Left cardiac atrium (tissue), 4 donors: Measurements from ENCODE around the gene ROBO2. TPM values are rescaled to one million over a fixed set of nuclear protein-coding genes. Genes with fewer than 3 reads are reported as not detected.

ENCODE experiments used
- ATAC-seq, 2 donors: fragments of 200-7000 bp; cut with Tn5 transposase; one replicate each; pipeline ENCODE4 v1.9.1; 2020; ENCODE audit warnings: mild to moderate bottlenecking in 2 of 2, moderate library complexity in 2 of 2
- DNase-seq: peaks from one replicate; pipeline ENCODE4 v3.0.0-alpha.2; 2020
- intact Hi-C, 2 donors: fragments of 100-400 bp; cut with DNase I; formaldehyde crosslinking; loops; one replicate each; pipeline versions ENCODE4 v1.14.1 to v1.15.1; 2022 to 2023
- total RNA-seq, 2 donors: library from RNA; stranded (reverse); fragmentation: NEBNext Ultra II Directional; extraction: Animal tissue kit (Norgen Biotek cat#: 25700); gene quantifications; one replicate each; pipeline ENCODE4 v1.2.1, GENCODE V29; 2021
- donor health status: DM: no; HTN: yes; CAD: no.
- donor health status: DM: no; HTN: yes; CAD: no; lungs with severe emphysema.
- donor health status: DM: yes; HTN: yes; CAD: no.
- donor health status: Dilated cardiomyopathy.

The ROBO2 gene
- total RNA-seq, 2 donors from 2014 or later: 3.4 to 8.0 TPM

DNA sequence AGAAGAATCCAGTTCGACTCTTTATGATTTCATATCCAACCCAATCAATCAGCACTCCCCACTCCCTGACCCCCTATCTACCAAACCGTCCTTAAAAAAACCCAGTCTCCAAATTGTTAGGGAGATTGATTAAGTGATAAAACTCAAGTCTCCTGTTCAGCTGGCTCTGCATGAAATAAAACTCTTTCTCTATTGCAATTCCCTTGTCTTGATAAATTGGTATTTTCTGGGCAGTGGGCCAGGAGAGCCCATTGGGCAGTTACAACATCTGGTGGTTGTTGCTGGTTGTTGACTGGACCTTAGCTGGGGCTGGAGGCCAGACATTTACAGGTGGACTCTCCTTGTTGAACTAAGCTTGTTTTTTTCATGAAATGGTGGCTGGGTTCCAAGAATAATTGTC is 642.3 kb downstream of the ROBO2 start:
- intact Hi-C loops: no loop called here
- ATAC-seq (no peak), DNase-seq (no peak)

DNA sequence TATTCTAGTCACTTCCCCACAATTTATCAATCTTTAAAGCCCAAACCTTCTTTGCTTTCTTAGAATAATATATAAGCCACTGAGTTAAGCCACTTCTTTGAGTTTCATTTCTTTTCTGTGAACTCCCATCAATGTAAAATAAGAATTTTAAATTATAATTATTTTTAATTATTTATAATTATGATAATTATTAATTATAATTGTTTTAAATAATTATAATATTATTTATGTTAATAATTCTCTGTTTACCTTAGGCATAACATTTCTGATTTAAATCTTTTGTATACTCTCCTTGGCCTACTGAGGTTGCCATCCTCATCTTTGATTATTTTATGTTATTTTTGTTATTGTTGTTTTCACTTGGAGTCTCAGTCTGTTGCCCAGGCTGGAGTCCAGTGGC is 644.2 kb downstream of the ROBO2 start:
- ATAC-seq: no peak
- intact Hi-C loops: no loop called here
- no peak for DNase-seq

DNA sequence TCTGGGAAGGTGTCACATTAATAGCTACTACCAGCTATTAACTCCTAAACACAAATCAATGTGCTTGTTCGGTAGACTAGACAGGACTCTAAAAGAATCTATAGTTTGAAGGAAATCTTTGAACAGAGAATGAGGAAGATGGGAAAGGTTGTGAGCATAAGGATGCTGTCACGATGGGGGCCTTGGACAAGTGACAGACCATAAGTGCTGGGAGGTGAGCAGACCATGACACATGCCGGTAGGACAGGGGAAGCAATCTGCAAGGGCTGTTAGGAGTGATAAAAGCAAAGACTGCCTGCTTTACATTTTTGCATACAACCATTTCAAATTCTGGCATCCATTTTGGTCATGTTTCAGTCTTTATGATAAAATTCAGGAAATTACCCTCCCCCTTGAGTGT is 645.8 kb downstream of the ROBO2 start:
- DNase-seq (no peak), ATAC-seq (no peak)
- intact Hi-C loops: no loop called here

DNA sequence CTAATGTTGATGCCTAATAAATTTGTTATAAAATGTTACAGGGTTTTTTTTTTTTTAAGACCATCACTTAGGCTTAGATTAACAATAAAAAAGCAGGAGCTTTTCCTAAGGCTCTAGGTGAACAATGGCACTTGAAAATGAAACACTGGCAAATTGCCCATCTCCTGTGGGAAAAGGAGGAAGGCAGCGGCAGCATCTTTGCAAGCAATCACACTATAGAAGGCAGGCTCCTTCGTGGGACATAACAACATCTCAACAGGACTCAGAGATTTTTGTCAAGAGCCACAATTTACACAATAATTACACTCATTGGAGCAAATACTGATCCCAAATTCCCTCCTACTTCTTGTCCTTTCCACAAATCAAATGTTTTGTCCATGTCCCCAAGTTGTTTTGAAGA is 646.7 kb downstream of the ROBO2 start:
- no peak for DNase-seq
- intact Hi-C loops: no loop called here
- ATAC-seq: no peak

DNA sequence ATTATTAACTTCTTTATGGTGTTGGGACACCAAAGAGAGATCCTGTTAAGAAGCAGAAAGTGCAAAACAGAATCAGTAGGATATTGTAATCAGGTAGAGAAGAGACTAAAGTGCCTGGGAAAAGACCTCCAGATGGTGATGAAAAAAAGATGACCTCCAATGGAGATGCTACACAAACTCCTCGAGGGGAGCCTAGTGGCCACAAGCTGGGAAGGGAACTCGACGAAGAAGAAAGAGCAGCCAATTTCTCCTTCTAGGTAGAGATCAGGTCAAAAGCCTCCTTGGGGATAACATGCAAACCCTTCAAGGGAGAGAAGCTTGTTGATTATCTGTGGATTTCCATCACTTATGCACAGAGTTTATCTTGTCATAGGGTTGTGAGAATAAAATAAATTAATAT is 647.6 kb downstream of the ROBO2 start:
- intact Hi-C loops: no loop called here

DNA sequence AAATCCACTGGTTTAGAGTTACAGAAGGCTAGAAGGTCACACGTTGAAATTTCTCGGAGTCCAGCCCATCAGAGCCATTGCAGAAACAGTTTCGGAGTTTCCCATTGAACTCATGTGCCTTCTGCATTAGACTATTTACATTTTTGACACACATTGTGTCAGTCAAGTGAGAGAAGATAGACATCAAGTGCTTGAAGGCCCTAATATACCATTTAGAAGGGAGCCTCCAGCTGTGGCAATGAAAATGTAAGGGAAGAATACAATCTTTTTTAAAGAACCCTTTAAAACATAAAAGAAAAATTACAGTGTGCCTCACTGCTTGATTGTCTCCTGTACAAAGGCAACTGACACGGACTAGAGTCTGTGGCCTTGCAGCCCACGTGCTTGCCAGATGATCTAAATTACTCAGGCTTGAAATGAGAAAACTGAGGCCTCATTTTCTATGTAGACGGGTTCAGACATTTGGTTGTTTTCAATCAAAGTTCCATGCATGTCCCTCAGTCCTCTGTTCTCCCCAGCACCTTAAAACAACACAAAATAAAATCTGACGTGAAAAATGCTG is 650.5 kb downstream of the ROBO2 start:
- no peak for DNase-seq
- intact Hi-C loops: no loop called here
- no peak for ATAC-seq

More for the DNA sequence above, 647.6 kb downstream of the ROBO2 start:
- no peak for DNase-seq
- ATAC-seq: no peak

DNA sequence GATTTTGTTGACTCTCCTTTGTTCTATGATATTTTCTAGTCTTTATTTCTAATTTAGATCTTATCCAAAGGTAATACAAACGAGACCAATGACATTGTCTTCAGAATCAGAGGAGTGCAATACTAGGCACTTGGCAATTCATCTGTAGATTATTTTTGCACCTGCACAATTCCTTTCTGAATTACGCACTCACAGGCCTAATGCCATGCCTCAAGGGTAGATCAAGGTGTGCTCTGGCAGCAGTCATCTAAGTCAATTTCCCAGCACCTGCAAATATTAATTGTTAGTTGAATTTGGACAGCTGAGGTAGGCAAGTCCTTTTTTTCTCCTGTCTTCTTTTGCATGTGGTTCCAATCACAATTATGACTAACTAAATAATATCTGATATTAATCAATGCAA is 653.2 kb downstream of the ROBO2 start:
- ATAC-seq (no peak), DNase-seq (no peak)
- intact Hi-C loops: no loop called here

DNA sequence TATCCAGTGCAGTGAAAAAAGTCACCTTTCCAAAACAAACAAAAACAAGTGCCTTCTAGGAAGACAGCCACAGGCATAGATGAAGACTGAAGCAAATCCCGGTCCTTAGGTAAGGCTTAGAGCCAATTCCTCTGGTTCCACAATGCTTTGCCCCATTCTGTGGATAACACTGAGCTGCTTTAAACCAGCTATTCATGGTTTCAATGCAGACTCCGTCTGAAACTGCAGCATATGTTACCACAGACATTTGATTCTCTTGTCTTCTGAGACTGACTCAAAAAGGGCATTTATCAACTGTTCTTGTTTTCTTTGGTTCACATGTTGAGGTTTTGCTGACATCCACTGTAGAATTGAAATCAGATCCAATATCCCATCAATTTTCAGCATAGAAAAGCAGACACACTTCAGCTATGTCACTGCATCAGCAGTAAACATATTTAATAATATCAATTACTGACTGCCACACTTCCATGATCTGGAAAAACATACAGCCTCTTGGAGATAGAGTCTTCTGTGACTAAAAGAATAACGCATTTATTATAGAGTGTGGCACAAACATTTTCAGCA is 659.3 kb downstream of the ROBO2 start:
- intact Hi-C loops: no loop called here
- no peak for ATAC-seq
- DNase-seq: no peak
